HepG2 (cell line): ENCODE measurements around the gene MFSD11. TPM values are rescaled to one million over a fixed set of nuclear protein-coding genes. Genes with fewer than 3 reads are reported as not detected.
A peak's percentile ranks its signal among the peaks of the same experiment; 100 is the strongest.

Source experiments
- BORCS8-MEF2B ChIP-seq: sonication (generic); formaldehyde crosslinking; IDR thresholded peaks from 2 replicates; pipeline ENCODE4 v1.8.0; 2022; ENCODE audit warnings: mild to moderate bottlenecking, missing genetic modification reagents
- CREM ChIP-seq, 2 experiments: sonication (generic) in 1 of 2; formaldehyde crosslinking in 1 of 2; IDR thresholded peaks; 2 replicates each; pipeline versions ENCODE4 v1.4.0 to v1.6.1; 2016 to 2020; ENCODE audit warnings: antibody characterized with exemption in 1 of 2, mild to moderate bottlenecking in 1 of 2, missing genetic modification reagents in 1 of 2
- E2F1 ChIP-seq: sonication (generic); formaldehyde crosslinking; IDR thresholded peaks from 2 replicates; pipeline ENCODE4 v1.5.0; 2020; ENCODE audit warnings: missing genetic modification reagents
- FOXA1 ChIP-seq, 2 experiments: fragments of 450-650 bp in 1 of 2; sonication (generic) in 1 of 2; formaldehyde crosslinking in 1 of 2; IDR thresholded peaks; 2 replicates each; pipeline versions ENCODE4 v1.4.0 to v1.6.1; 2016 to 2020; ENCODE audit warnings: missing genetic modification reagents in 1 of 2
- GMEB1 ChIP-seq: sonication (generic); formaldehyde crosslinking; IDR thresholded peaks from 2 replicates; pipeline ENCODE4 v1.5.1; 2020; ENCODE audit warnings: missing genetic modification reagents, mild to moderate bottlenecking, borderline replicate concordance
- GTF2F1 ChIP-seq: fragments of 150-350 bp; IDR thresholded peaks from 2 replicates; pipeline ENCODE4 v1.6.1; 2014; ENCODE audit warnings: low read length
- HINFP ChIP-seq: sonication (generic); formaldehyde crosslinking; IDR thresholded peaks from 2 replicates; pipeline ENCODE4 v1.4.0; 2020; ENCODE audit warnings: low read depth, mild to moderate bottlenecking, missing genetic modification reagents
- JUND ChIP-seq: sonication (generic); formaldehyde crosslinking; IDR thresholded peaks from 2 replicates; pipeline ENCODE4 v1.8.0; 2022; ENCODE audit warnings: mild to moderate bottlenecking, missing genetic modification reagents
- KLF15 ChIP-seq: sonication (generic); formaldehyde crosslinking; IDR thresholded peaks from 2 replicates; pipeline ENCODE4 v1.8.1; 2023; ENCODE audit warnings: borderline replicate concordance, mild to moderate bottlenecking, inconsistent platforms, missing genetic modification reagents, mixed read lengths
- KLF9 ChIP-seq: IDR thresholded peaks from 2 replicates; pipeline ENCODE4 v1.6.1; 2016; ENCODE audit warnings: low read depth
- MAX ChIP-seq: IDR thresholded peaks from 2 replicates; pipeline ENCODE4 v1.6.1; 2012; ENCODE audit warnings: inconsistent platforms
- RNF2 ChIP-seq: fragments of 450-650 bp; conservative IDR thresholded peaks from 2 replicates; pipeline ENCODE4 v1.6.1; 2016; ENCODE audit warnings: low read depth
- SIX1 ChIP-seq: sonication (generic); formaldehyde crosslinking; IDR thresholded peaks from 2 replicates; pipeline ENCODE4 v1.4.0; 2020; ENCODE audit warnings: missing genetic modification reagents, borderline replicate concordance
- SMC3 ChIP-seq: IDR thresholded peaks from 2 replicates; pipeline ENCODE4 v1.6.1; 2011; ENCODE audit warnings: low read length, improper control_type of control experiment
- SRSF9 ChIP-seq: fragments of 200-400 bp; formaldehyde crosslinking; IDR thresholded peaks from 2 replicates; pipeline ENCODE4 v1.6.1; 2018; ENCODE audit warnings: borderline replicate concordance, mild to moderate bottlenecking, low read depth, low read length; ENCODE audit not compliant: insufficient read depth, poor library complexity, severe bottlenecking
- TARDBP ChIP-seq: sonication (generic); formaldehyde crosslinking; IDR thresholded peaks from 2 replicates; pipeline ENCODE4 v1.8.0; 2022; ENCODE audit warnings: mild to moderate bottlenecking, missing genetic modification reagents
- THYN1 ChIP-seq: sonication (generic); formaldehyde crosslinking; IDR thresholded peaks from 2 replicates; pipeline ENCODE4 v1.8.1; 2023; ENCODE audit warnings: low read depth, mild to moderate bottlenecking, moderate library complexity, missing genetic modification reagents, borderline replicate concordance
- ZFP82 ChIP-seq: sonication (generic); formaldehyde crosslinking; IDR thresholded peaks from 2 replicates; pipeline ENCODE4 v1.5.1; 2020; ENCODE audit warnings: mild to moderate bottlenecking, missing genetic modification reagents, borderline replicate concordance
- ZHX1 ChIP-seq: sonication (generic); formaldehyde crosslinking; IDR thresholded peaks from 2 replicates; pipeline ENCODE4 v1.8.1; 2022; ENCODE audit warnings: low read depth, mild to moderate bottlenecking, missing genetic modification reagents
- ZNF282 ChIP-seq: fragments of 450-650 bp; IDR thresholded peaks from 2 replicates; pipeline ENCODE4 v1.6.1; 2018; ENCODE audit not compliant: partially characterized antibody
- ZNF441 ChIP-seq: sonication (generic); formaldehyde crosslinking; IDR thresholded peaks from 2 replicates; pipeline ENCODE4 v1.7.0; 2021; ENCODE audit warnings: missing genetic modification reagents, borderline replicate concordance
- ZNF749 ChIP-seq: sonication (generic); formaldehyde crosslinking; IDR thresholded peaks from 2 replicates; pipeline ENCODE4 v1.8.0; 2022; ENCODE audit warnings: mild to moderate bottlenecking, missing genetic modification reagents, moderate library complexity, borderline replicate concordance
- polyA plus RNA-seq, 8 experiments: library from polyadenylated mRNA; depleted of rRNA in 3 of 8; stranded (reverse) in 7 of 8; unstranded in 1 of 8; fragments of >200 nt; fragmentation: Illumina TruSeq in 4 of 8; extraction: Trizol in 4 of 8; gene quantifications; 2 replicates each; pipeline versions ENCODE4 v1.2.1 to v1.2.3, GENCODE V29; 2011 to 2016; ENCODE audit warnings: low read depth in 4 of 8, missing spikeins in 1 of 8, mixed read lengths in 1 of 8; ENCODE audit not compliant: insufficient read depth in 1 of 8
- total RNA-seq, 5 experiments: library from RNA; depleted of rRNA; stranded (reverse); fragments of >200 nt; fragmentation: Illumina TruSeq; extraction: Trizol; gene quantifications; 2 replicates each; pipeline ENCODE4 v1.2.3, GENCODE V29; 2016; ENCODE audit warnings: low read depth in 1 of 5

The MFSD11 gene
- total and polyA plus RNA-seq, 2 of the 13 experiments (the other 11 are each of a cell fraction or from before 2014, with no cell fraction given), result 26.1 to 36.3 TPM

- TF ChIP-seq GMEB1 (CRISPR knock-in tag) (peak; percentile 84), ZHX1 (CRISPR knock-in tag) (peak; percentile 66; the same call in 1 of the 2 replicates), ZNF282 (no peak), THYN1 (CRISPR knock-in tag) (no peak), SIX1 (CRISPR knock-in tag) (no peak), ZNF749 (peak; percentile 67), ZNF441 (CRISPR knock-in tag) (peak; percentile 56; the same call in 1 of the 2 replicates), HINFP (CRISPR knock-in tag) (peak; percentile 73; the same call in 1 of the 2 replicates), ZFP82 (CRISPR knock-in tag) (no peak), TARDBP (peak; percentile 66), BORCS8-MEF2B (CRISPR knock-in tag) (peak; percentile 56; the same call in 1 of the 2 replicates), KLF9 (no peak), SRSF9 (no peak), JUND (CRISPR knock-in tag) (peak; percentile 79; the same call in 1 of the 2 replicates), RNF2 (peak; percentile 41; the same call in 1 of the 2 replicates), MAX (peak; percentile 92), CREM (IDR thresholded peaks at IDR 0.05) (peak; percentile 74), CREM (CRISPR knock-in tag; IDR thresholded peaks at IDR 0.05) (no peak), FOXA1 (IDR thresholded peaks at IDR 0.05) (no peak), FOXA1 (CRISPR knock-in tag; IDR thresholded peaks at IDR 0.05) (peak; percentile 59; the same call in 1 of the 2 replicates), E2F1 (CRISPR knock-in tag) (peak; percentile 100), KLF15 (CRISPR knock-in tag) (peak; percentile 90; the same call in 1 of the 2 replicates), GTF2F1 (peak; percentile 98), SMC3 (no peak)
These were observed 740 bp upstream of the MFSD11 start, which contains the start of gene SRSF2 (continued) for GRCh38 chr17:76737082-76737675.
